Medulla oblongata (tissue), 1 donor: Measurements from ENCODE around the gene TFIP11.

ENCODE experiments used
- DNase-seq: peaks from one replicate; pipeline ENCODE4 v3.0.0-alpha.2; 2015; ENCODE audit errors: extremely low spot score

TFIP11 gene

GRCh38 chr22:26450453-26451185, 61.7 kb downstream of the TFIP11 start:
- no peak for DNase-seq

DNA sequence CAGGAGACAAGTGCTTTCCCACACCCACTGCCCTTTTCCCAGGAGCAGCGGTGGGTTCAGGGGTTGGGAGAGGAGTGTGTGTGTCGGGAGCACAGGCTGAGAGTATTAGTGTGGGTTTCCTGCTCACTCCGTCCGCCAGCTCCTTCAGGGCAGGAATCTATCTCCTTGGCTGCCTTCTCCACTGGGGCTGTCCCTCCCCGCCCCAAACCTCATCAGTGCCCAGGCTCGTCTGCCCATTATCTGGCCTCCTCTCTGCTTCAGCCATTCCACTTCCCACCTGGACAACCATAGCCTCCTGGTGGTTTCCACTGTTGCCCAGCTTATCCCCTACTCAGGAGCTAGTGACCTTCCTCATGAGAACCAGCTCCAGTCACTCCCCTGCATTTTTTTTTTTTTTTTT, 63.3 kb downstream of the TFIP11 start:
- DNase-seq = no peak

GRCh38 chr22:26448334-26448733, 63.9 kb downstream of the TFIP11 start:
- DNase-seq = no peak

DNA sequence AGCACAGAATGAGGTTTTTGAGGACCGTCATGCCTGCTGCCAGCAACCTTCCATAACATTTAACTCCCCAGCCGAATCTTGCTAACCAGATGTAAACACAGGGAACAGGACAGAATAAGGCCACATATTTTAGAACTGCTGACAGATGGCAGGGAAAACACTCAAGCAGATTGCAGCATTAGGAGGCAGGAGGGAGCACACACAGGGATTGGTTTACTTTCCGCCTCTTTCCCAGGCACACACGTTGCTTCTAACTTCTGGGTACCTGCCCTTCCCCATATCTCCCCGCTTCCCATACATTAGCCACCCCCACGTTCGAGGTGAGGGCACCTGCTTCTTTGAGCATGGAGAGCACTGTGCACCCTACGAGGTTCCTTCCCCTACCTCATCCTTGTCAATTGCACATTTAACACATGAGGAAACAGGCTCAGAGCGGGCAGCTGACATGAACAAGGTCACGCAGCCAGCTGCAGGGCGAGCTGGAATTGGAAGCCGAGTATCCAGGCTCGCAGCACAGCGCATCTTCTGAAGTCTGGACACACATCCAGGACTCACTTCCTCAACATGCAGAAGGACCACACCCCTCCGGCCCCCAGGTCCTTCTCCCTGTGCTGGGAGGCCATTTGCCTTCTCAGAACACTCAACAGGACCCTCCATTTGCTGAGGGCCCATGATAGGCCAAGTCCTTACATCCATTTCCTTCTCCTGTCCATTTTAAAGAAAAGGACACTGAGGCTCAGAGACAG, 64.5 kb downstream of the TFIP11 start:
- DNase-seq = no peak

- no peak for DNase-seq
Observed at GRCh38 chr22:26446808-26447515, 65.3 kb downstream of the TFIP11 start.

DNA sequence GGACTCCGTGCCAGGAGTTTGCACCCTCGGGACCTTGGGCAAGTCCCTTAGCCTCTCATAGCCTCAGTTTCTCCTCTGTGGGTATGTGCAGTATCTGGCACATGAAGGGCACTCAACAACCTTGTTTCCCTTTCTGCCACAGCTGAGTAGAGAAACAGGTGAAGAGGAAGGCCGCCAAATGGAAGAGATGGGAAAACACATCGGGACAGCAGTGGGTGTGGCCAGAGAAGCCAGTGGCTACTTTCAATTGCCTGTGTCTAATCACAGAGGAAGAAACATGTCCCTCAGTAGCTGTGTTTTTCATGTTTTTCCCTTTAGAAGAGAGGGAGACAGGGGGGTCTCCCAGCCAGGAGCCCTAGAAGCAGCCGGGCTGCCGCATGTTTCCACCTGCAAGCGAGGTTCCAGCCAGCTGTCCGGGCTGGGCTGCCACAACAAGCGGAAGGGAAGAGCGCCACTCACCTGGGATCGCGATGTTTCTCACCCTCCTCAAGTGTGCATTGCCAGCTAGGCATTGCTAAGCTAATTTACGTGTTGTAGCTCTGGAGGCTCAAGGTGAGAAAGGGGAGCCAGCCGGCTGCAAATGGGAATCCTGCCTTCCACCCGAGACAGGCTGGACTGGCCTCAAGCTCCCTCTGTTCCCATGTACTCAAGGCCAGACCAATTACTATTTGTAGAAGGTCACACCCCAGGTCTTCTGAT, 66.5 kb downstream of the TFIP11 start:
- no peak for DNase-seq

DNA sequence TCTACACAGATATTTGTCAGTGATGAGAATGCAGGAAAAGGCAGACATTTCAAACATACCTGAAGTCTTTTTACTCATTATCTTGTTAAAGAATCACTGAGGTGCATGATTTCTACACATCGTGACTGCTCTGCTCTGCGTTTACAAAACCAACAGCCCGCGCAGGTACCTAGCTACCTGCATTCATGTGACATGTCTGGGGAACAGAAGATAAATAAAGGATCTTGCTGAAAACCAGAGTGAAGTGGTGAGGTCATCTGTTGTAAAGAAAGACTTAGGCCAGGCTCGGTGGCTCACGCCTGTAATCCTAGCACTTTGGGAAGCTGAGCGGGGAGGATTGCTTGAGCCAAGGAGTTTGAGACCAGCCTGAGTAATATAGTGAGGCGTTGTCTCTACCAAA, 67.5 kb downstream of the TFIP11 start:
- DNase-seq = no peak

DNA sequence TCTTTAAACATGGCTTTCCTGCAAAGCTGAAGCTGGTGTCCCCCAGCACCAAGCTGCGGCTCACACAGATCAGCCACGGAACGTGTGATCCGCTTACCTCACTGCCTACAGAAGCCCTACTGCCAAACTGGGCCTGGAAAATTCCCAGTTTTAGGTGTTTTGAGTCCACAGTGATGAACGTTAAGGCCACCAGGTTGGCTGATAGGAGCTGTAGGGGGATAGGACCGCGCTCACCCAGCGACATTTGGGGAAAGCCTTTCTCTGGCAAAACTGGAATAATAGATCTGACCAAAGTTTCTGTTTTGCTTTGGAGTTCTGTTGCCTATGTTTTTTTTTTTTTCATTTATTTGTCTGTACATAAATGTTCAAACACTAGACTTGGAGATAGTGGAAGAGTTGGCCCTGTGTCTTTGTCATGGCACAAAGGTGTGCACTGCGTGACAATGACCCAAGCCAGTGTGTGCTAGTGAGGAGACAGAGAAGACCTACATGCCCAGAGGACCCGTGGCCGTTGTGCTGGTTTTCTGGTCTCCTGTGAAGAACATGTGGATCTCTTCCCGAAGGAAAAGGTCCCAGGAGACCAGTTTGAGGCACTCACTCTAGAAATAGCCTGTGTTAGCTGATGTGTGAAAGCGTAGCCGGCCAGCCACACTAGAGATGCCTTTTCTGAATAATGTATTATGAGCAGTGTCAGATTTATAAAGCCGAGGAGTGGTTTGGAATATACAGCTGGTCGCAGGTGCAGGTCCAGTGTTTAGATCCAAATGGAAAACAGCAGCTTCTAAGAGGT, 68.2 kb downstream of the TFIP11 start:
- no peak for DNase-seq

DNA sequence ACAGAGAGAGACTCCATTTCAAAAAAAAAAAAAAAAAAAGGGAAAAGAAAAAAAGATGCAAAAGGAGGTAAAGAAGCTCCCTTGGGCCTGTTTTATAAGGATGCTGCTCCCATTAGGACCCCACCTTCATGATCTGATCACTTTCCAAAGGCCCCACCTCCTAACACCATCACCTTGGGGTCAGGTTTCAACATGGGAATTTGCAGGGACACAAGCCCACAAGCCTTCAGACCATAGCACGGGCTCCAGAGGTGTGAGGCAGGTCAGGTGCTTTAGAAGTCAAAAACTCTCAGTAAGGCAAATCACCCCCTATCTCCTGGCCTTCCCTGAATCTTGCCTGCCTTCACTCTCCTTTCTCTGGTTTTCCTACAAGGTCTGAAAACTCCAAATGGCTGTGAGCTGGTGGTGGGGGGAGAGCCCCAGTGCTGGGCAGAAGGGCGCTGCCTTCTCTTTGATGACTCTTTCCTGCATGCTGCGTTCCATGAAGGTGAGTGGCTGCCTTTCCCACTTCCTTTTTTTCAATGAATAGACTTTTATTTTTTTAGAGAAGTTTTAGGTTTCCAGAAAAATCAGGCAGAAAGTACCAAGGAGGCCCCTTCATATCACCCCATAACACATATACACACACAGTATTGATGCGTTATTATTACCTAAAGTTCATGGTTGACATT, 70.1 kb downstream of the TFIP11 start:
- DNase-seq = no peak
